ENCODE results near the gene RNF133.

RNF133 gene, protein sequence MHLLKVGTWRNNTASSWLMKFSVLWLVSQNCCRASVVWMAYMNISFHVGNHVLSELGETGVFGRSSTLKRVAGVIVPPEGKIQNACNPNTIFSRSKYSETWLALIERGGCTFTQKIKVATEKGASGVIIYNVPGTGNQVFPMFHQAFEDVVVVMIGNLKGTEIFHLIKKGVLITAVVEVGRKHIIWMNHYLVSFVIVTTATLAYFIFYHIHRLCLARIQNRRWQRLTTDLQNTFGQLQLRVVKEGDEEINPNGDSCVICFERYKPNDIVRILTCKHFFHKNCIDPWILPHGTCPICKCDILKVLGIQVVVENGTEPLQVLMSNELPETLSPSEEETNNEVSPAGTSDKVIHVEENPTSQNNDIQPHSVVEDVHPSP

DNA sequence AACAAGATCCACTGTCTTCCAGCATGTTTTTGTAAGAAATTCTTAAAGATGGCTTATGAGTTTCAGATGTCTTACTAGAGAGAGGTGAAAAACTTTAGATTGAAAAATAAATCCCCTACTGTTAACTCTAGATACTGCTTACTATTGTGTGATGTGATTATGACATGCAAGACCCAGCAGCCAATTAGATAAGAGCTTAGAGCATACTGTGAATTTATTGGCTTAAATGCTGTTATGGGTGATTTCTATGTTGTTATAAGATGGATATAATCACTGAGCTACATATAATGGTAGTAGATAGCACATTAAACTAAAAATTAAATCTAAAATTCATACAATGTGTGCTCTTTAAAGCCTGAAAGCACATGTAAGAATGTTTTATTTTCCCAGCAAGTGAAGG, at the start of gene RNF133:
RNF133 (minus strand) TSS at position 101 of the 400 bp plus-strand sequence. CDS start 199 bp downstream, outside the sequence.
- no peak for DNase-seq (ENCODE audit: low spot score)

- no peak for DNase-seq (ENCODE audit: low spot score)
These were observed 49.3 kb upstream of the RNF133 start for GRCh38 chr7:122748195-122748594.

GRCh38 chr7:122746948-122747347, 48.0 kb upstream of the RNF133 start:
- no peak for DNase-seq (ENCODE audit: low spot score)

GRCh38 chr7:122743211-122743610, 44.3 kb upstream of the RNF133 start:
- DNase-seq (ENCODE audit: low spot score) = no peak

- no peak for DNase-seq (ENCODE audit: low spot score)
These were observed 40.0 kb upstream of the RNF133 start for GRCh38 chr7:122738947-122739346.

DNA sequence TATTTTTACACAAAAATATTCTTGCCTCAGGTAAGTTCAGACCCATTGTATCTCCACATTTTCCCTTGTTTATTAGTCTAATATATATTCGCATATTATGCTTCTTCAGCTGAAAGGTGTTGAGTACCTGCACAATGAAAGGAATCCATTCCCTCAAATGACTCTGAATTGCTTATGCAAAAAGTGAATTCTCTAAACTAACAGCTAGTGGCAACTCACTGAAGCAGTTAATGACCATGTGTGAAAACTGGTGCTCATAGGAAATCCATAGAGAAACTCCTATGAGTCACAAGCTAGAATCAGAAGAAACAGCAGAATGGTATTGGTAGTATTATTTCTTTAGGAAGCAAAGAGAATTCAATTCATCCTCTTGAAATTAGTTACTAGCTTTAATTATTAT, 37.3 kb upstream of the RNF133 start:
- no peak for DNase-seq (ENCODE audit: low spot score)

DNA sequence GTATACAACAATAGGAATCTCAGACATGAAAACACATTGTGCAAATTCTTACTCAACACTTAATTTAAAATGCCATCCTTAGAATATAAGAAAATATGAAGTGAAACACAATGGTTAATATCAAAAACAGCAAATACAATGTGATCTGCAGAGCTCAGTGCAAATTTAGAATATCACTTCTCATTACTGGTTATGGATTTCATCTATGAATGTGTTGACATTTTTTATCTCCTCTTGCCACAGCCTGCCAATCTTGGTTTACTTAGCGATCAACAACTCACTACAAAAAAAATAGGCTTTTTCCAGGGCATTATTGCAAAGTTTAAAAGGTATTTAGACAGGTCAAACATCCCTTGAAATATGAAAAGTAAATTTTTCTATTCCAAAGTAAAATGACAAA, 28.8 kb upstream of the RNF133 start:
- DNase-seq (ENCODE audit: low spot score) = no peak

- no peak for DNase-seq (ENCODE audit: low spot score)
These were observed 28.4 kb upstream of the RNF133 start for GRCh38 chr7:122727354-122727753.

DNA sequence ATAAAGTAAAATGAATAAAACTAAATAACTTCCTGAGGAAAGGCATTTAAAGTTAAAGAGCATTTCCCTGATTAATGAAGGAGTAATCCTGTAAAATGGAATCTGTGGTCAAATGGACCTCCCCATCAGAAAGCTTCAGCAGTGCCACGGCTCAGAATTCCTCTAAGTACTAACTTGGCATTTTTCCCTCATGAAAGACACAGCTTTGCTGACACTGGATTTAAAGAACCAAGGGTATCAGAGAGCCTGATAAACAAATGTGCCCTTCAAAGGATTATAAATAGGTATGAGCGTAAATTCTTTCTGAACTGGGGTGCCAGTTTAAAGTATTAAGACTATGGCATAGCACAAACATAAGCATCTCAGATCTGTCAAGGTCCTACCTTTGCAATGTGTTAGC, 28.0 kb upstream of the RNF133 start:
- no peak for DNase-seq (ENCODE audit: low spot score)

DNA sequence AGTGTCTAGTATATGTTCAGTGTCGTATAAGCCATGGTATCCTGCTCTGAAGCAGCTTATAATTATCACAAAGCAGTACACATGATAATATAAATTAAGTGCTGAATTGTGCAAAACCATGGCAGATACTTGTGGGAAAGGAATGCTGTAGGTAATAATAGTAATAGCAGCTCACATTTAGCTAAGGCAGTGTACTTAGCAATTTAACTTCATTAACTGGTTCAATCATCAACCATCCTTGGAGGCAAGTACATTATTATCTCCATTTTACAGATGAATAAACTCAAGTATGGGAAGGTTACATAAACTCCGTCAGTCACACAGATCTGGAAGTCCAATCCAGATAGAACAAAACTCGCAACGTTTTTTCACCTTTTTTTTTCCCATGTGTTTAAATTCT, 25.4 kb upstream of the RNF133 start:
- no peak for DNase-seq (ENCODE audit: low spot score)

- DNase-seq (ENCODE audit: low spot score) = no peak
These were observed 20.2 kb upstream of the RNF133 start for GRCh38 chr7:122719010-122719578.

- DNase-seq (ENCODE audit: low spot score) = no peak
These were observed 18.6 kb upstream of the RNF133 start for GRCh38 chr7:122717356-122718089.

- no peak for DNase-seq (ENCODE audit: low spot score)
These were observed 16.3 kb upstream of the RNF133 start for GRCh38 chr7:122715183-122715582.

DNA sequence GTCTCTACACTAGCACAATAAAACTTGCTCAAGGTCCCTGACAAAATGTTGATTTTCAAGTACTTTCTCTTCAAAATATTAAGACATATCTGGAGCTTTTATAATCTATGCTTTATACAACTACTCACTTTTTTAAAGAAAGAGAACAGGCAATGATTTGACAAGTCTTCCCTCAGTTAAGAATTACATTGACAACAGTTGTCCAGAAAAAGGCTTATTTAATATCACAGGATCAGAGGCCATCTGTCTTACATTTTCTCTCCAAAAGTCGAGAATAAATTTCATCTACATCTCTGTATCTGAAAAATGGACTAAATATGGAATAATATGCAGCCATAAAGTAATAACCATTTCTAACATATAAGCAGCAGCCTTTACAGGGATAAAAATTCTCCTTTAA, 12.0 kb upstream of the RNF133 start:
- DNase-seq (ENCODE audit: low spot score) = no peak

- DNase-seq (ENCODE audit: low spot score) = no peak
These were observed 11.2 kb upstream of the RNF133 start for GRCh38 chr7:122709930-122710646.

DNA sequence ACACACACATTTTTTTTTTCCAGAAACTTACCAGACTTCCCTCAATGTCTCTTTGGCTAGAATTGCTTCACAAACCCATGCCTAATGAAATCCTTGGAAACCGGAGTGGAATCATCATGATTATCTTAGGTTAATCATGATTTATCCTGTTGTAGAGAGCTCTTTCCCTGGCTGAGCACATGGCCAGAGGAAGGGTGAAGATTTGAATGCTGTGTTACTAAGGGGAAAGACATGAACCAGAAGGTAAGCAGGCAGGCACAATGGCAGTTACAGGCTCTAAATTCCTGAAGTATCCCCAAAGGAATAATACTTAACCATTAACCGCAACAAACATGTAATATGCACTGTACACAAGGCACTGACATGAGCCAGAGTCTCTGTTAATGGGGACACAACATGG, 7.9 kb upstream of the RNF133 start:
- no peak for DNase-seq (ENCODE audit: low spot score)

GRCh38 chr7:122702872-122703510, 4.1 kb upstream of the RNF133 start, which contains the start of gene RNF148:
RNF148 (minus strand) TSS chr7:122702922; CDS start chr7:122702750, 172 bp downstream.
- no peak for DNase-seq (ENCODE audit: low spot score)

- no peak for DNase-seq (ENCODE audit: low spot score)
These were observed 3.1 kb downstream of the RNF133 start for GRCh38 chr7:122695816-122696215.

DNA sequence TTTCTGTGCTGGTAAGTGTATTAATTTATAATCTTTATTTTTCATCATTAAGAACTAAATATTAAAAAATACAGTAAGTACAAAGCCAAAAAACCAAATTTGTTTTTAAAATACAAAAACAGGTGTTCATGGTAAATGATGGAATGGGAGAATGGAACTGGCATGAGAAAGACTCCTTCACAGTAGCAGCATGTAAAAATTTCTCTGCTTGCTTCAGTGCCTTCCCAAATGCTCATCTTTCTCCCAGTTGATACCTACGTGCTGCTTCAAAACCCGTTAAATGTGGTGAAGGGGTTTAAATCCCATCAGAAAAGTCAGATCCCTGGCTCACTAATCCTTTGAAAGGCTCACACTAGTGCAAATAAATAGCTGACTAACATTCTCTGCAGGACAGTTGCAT, 4.2 kb downstream of the RNF133 start:
- no peak for DNase-seq (ENCODE audit: low spot score)

DNA sequence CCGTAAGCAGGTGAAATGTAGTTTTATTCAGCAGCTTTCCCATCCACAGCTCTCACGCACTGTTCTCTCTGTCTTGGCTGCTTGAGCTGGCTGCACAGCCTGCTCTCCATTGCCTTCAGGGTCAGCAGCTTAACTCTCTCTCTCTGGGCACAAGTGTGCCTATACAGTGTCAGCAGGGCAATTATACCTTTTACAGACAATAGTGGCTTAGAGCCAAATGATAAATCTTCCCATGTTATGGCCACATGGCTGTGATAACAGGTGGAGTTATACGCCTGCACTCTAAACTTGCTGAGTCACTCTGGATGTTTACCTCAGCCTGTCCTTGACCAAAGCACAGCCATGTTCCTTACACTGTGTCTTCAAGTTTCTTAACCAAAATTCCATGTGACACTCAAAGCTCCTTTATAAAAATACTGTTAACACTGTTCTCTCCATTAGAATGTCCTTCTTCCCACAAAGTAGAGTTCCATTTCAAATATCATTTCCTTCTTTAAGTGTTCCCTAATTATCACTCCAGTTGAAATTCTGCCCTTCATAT, 6.1 kb downstream of the RNF133 start:
- no peak for DNase-seq (ENCODE audit: low spot score)

DNA sequence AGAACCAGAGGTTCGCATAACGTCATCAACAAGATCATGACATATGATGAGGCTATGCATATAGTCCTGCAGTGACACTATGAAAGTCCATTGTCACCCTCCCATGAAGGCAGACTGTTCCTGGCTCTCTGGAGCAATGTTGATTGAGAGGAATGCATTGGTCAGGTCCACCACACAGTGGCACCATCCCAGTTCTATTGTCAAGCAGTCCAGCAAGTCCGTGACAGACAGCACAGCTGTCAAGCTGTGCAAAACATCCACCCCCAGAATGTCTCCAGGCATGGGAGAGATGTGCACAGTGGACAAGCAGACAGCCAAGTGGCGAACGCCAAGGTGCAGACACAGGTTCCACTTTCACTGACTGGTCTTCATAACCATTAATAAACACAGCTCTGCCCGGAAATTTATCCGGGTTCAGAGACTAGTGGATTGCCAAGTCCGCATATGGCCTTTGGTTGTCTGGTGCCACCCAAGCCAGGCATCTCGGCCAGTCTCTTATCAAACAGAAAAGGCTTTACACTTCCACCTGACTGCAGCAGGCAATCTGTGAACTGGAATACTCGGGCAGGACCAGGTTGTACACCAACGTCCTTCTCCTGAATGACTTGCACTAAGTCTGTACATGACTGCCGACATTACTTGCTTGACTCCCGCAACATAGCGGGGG, 7.2 kb downstream of the RNF133 start:
- no peak for DNase-seq (ENCODE audit: low spot score)
